ENCODE results near the gene R3HDM2.
"Not testable (repeated sequence)": the region's sequence is repeated elsewhere in the genome, so short reads cannot be mapped to it uniquely, and the experiment has no call there.

R3HDM2 gene

GRCh38 chr12:57320639-57321038 lies 110.2 kb downstream of the R3HDM2 start:
- DNase-seq: no peak

- DNase-seq: no peak
These were observed 111.0 kb downstream of the R3HDM2 start for GRCh38 chr12:57319678-57320469.

- no peak for DNase-seq
These were observed 115.2 kb downstream of the R3HDM2 start for GRCh38 chr12:57315681-57316080.

GRCh38 chr12:57312287-57312686 lies 118.6 kb downstream of the R3HDM2 start:
- DNase-seq: not testable (repeated sequence)

GRCh38 chr12:57309420-57309819 lies 121.4 kb downstream of the R3HDM2 start:
- DNase-seq: no peak

GRCh38 chr12:57300961-57301584 lies 129.8 kb downstream of the R3HDM2 start:
- no peak for DNase-seq

GRCh38 chr12:57299514-57300016 lies 131.3 kb downstream of the R3HDM2 start:
- no peak for DNase-seq

GRCh38 chr12:57296291-57296690 lies 134.6 kb downstream of the R3HDM2 start:
- no peak for DNase-seq

GRCh38 chr12:57282073-57282472 lies 148.8 kb downstream of the R3HDM2 start:
- DNase-seq: not testable (repeated sequence)

GRCh38 chr12:57280211-57281062 lies 150.4 kb downstream of the R3HDM2 start:
- peak; percentile 66 for DNase-seq

GRCh38 chr12:57278465-57279381 lies 152.1 kb downstream of the R3HDM2 start:
- DNase-seq: no peak

- peak; percentile 20 for DNase-seq
These were observed 153.8 kb downstream of the R3HDM2 start for GRCh38 chr12:57276935-57277563.

GRCh38 chr12:57276233-57276632 lies 154.6 kb downstream of the R3HDM2 start:
- DNase-seq: not testable (repeated sequence)

- no peak for DNase-seq
These were observed 157.3 kb downstream of the R3HDM2 start for GRCh38 chr12:57273516-57273915.

GRCh38 chr12:57272337-57273151 lies 158.3 kb downstream of the R3HDM2 start:
- no peak for DNase-seq

GRCh38 chr12:57270966-57271470 lies 159.8 kb downstream of the R3HDM2 start:
- DNase-seq: no peak

- no peak for DNase-seq
These were observed 162.6 kb downstream of the R3HDM2 start for GRCh38 chr12:57268264-57268663.

- DNase-seq: no peak
These were observed 164.2 kb downstream of the R3HDM2 start for GRCh38 chr12:57266681-57267080.

- DNase-seq: no peak
These were observed 167.7 kb downstream of the R3HDM2 start for GRCh38 chr12:57263096-57263495.

GRCh38 chr12:57262126-57262822 lies 168.6 kb downstream of the R3HDM2 start:
- no peak for DNase-seq
